Esophagus muscularis mucosa (tissue), 4 donors: Measurements from ENCODE around the gene GGT5. TPM values are rescaled to one million over a fixed set of nuclear protein-coding genes. Genes with fewer than 3 reads are reported as not detected.

Experiments
- DNase-seq: peaks from one replicate; pipeline ENCODE4 v3.0.0-alpha.2; 2017; ENCODE audit errors: extremely low spot score
- H3K27ac ChIP-seq, 4 donors: fragments of 200-600 bp; sonication (generic); replicated peaks in 1 of 4; 1 replicate in 3 of 4; 2 replicates in 1 of 4; pipeline ENCODE4 v1.5.1; 2016 to 2019; ENCODE audit warnings: mild to moderate bottlenecking in 1 of 4
- H3K27me3 ChIP-seq, 4 donors: fragments of 200-600 bp; sonication (generic); one replicate each; pipeline versions ENCODE4 v1.5.1 to v1.6.0; 2016 to 2019
- H3K36me3 ChIP-seq, 4 donors: fragments of 200-600 bp; sonication (generic); one replicate each; pipeline ENCODE4 v1.5.1; 2016 to 2019
- H3K4me1 ChIP-seq, 4 donors: fragments of 200-600 bp; sonication (generic); one replicate each; pipeline ENCODE4 v1.5.1; 2016 to 2019
- H3K4me3 ChIP-seq, 4 donors: fragments of 200-600 bp; sonication (generic); 1 replicate in 2 of 4; 2 replicates in 2 of 4; pipeline ENCODE4 v1.5.1; 2016 to 2019; ENCODE audit warnings: mild to moderate bottlenecking in 4 of 4, moderate library complexity in 1 of 4
- H3K9me3 ChIP-seq, 4 donors: fragments of 200-600 bp; sonication (generic); 1 replicate in 3 of 4; 2 replicates in 1 of 4; pipeline ENCODE4 v1.5.1; 2016 to 2019
- CTCF ChIP-seq, 3 experiments: fragments of 200-600 bp in 2 of 3; fragments of 450-650 bp in 1 of 3; sonication (generic) in 2 of 3; IDR thresholded peaks; one replicate each; pipeline ENCODE4 v1.5.1; 2017 to 2019; ENCODE audit warnings: antibody characterized with exemption in 3 of 3, mild to moderate bottlenecking in 2 of 3, moderate library complexity in 1 of 3
- EP300 ChIP-seq: sonication (generic); formaldehyde crosslinking; IDR thresholded peaks from one replicate; pipeline ENCODE4 v1.6.1; 2017; ENCODE audit warnings: antibody characterized with exemption
- POLR2A ChIP-seq: fragments of 450-650 bp; IDR thresholded peaks from one replicate; pipeline ENCODE4 v1.6.1; 2017; ENCODE audit warnings: antibody characterized with exemption, moderate library complexity, mild to moderate bottlenecking, low read depth
- POLR2AphosphoS5 ChIP-seq, 2 donors: sonication (generic); formaldehyde crosslinking; IDR thresholded peaks; one replicate each; pipeline ENCODE4 v1.6.1; 2017; ENCODE audit warnings: antibody characterized with exemption in 2 of 2
- WGBS: methylation state at CpG from one replicate; pipeline ENCODE4 v1.1.5; 2018; 5-methylcytosine and 5-hydroxymethylcytosine counted together
- intact Hi-C: fragments of 100-400 bp; cut with DNase I; formaldehyde crosslinking; loops from one replicate; pipeline ENCODE4 v1.15.1; 2023
- total RNA-seq, 4 donors: library from RNA; depleted of rRNA; stranded (reverse); fragments of >200 nt; gene quantifications; one replicate each; pipeline versions ENCODE4 v1.1.0 to v1.2.1, GENCODE V29; 2016

The GGT5 gene
- total RNA-seq, 4 donors from 2014 or later, result 15.4 to 59.2 (median 37.2) TPM

GRCh38 chr22:24191893-24192292 is 53.0 kb downstream of the GGT5 start:
- Histone ChIP-seq H3K9me3 (no peaks in the 10 kb centered on the region), H3K27me3 (no peaks in the 10 kb centered on the region), H3K27ac (no peak overlapping the region), H3K36me3 (peaks cover 0 to 2% (median 0%) of the 10 kb centered on the region in 4 donors), H3K4me1 (peaks cover 8 to 20% (median 18%) of the 10 kb centered on the region in 4 donors), H3K4me3 (no peak overlapping the region)
- 80% methylated on average over 1 of the region's 5 CpGs for WGBS
- intact Hi-C loops, result loop anchor here (2.0 kb wide), 1 partner anchor 55 kb away; no protein-coding TSS in a partner anchor
- TF ChIP-seq EP300, result no peak
- no peak for TF ChIP-seq POLR2AphosphoS5 (IDR thresholded peaks at IDR 0.05)
- no peak for TF ChIP-seq CTCF (IDR thresholded peaks at IDR 0.05)
- TF ChIP-seq POLR2A, result no peak
- no peak for DNase-seq

- no peak for DNase-seq
- Histone ChIP-seq H3K9me3 (no peaks in the 10 kb centered on the region), H3K27ac (no peak overlapping the region), H3K36me3 (peaks cover 0 to 6% (median 0%) of the 10 kb centered on the region in 4 donors), H3K4me1 (peaks cover 8 to 20% (median 18%) of the 10 kb centered on the region in 4 donors), H3K27me3 (no peaks in the 10 kb centered on the region), H3K4me3 (no peak overlapping the region)
- intact Hi-C loops, result loop anchor here (2.0 kb wide), 1 partner anchor 55 kb away; no protein-coding TSS in a partner anchor
- no peak for TF ChIP-seq POLR2AphosphoS5 (IDR thresholded peaks at IDR 0.05)
- TF ChIP-seq POLR2A, result no peak
- TF ChIP-seq EP300, result no peak
- TF ChIP-seq CTCF (IDR thresholded peaks at IDR 0.05), result no peak
- WGBS, result 91% methylated on average over 7 of the region's 12 CpGs
These were observed 53.5 kb downstream of the GGT5 start for GRCh38 chr22:24191381-24191841.

GRCh38 chr22:24190596-24191208 is 54.2 kb downstream of the GGT5 start:
- Histone ChIP-seq H3K27me3 (no peaks in the 10 kb centered on the region), H3K36me3 (peaks cover 0 to 11% (median 0%) of the 10 kb centered on the region in 4 donors), H3K9me3 (no peaks in the 10 kb centered on the region), H3K27ac (no peak overlapping the region), H3K4me3 (no peak overlapping the region), H3K4me1 (peaks cover 8 to 20% (median 18%) of the 10 kb centered on the region in 4 donors)
- TF ChIP-seq EP300, result no peak
- no peak for TF ChIP-seq CTCF (IDR thresholded peaks at IDR 0.05)
- TF ChIP-seq POLR2AphosphoS5 (IDR thresholded peaks at IDR 0.05), result no peak
- no peak for TF ChIP-seq POLR2A
- WGBS, result 94% methylated on average over 8 of the region's 8 CpGs
- no peak for DNase-seq
- intact Hi-C loops, result loop anchor here (2.0 kb wide), 1 partner anchor 56 kb away; no protein-coding TSS in a partner anchor

GRCh38 chr22:24190159-24190540 is 54.7 kb downstream of the GGT5 start:
- H3K27ac ChIP-seq, result no peak overlapping the region
- 92% methylated on average over 2 of the region's 14 CpGs for WGBS
- peaks cover 8 to 20% (median 18%) of the 10 kb centered on the region in 4 donors for H3K4me1 ChIP-seq
- no peaks in the 10 kb centered on the region for H3K27me3 ChIP-seq
- intact Hi-C loops, result loop anchor here (2.0 kb wide), 1 partner anchor 57 kb away; no protein-coding TSS in a partner anchor
- no peak for DNase-seq
- H3K4me3 ChIP-seq, result no peak overlapping the region
- H3K9me3 ChIP-seq, result no peaks in the 10 kb centered on the region
- peaks cover 0 to 11% (median 0%) of the 10 kb centered on the region in 4 donors for H3K36me3 ChIP-seq
- TF ChIP-seq EP300 (no peak), POLR2A (no peak), POLR2AphosphoS5 (IDR thresholded peaks at IDR 0.05) (no peak), CTCF (IDR thresholded peaks at IDR 0.05) (no peak)
